HG03039 (cell line): Measurements from ENCODE around the gene UPK3B.
"Not testable (repeated sequence)": the region's sequence is repeated elsewhere in the genome, so short reads cannot be mapped to it uniquely, and the experiment has no call there.

Experiments used
- ATAC-seq: cut with Tn5 transposase; IDR thresholded peaks from one replicate; pipeline ENCODE4 v1.9.1; 2021; ENCODE audit warnings: mild to moderate bottlenecking, moderate library complexity; ENCODE audit not compliant: unreplicated experiment

The UPK3B gene

DNA sequence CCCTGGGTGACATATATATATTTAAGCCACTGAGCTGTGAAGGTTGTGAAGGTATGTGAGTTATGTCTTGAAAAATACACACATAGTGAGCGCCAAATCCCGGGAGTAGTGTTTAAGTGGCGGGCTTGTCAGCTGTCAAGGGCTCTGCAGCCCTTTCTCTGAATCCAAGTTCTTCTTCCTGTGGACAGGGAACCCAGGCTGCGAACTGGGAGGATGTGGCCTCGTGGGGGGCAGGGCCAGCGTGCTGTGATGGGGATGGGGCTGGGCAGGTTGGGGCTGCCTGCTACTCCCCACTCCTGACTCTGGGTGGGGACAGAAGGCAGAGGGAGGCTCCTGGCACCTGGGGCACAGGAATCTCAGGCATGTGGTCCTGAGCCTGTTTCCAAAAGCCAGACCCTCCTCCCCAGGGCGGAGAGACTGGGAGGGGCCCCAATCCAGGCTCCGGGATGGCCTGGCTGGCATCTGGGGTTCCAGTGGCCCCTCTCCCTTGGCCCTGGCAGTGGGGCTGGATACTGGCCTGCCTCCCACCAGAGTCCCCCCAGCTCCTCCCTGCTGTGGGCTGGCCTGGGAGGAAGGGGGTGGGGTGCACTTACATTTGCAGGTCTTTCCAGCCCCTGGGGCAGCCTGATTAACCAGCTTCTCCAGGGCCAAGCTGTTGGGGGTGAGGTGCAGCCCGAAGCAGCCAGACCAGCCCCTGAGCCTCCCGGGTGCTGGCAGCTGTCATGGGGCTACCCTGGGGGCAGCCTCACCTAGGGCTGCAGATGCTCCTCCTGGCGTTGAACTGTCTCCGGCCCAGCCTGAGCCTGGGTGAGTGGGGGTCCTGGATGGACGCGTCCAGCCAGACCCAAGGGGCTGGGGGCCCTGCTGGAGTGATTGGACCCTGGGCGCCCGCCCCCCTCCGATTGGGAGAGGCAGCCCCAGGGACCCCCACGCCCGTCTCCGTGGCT is at the start of gene UPK3B:
UPK3B (plus strand) TSS at position 622 of the 947 bp plus-strand sequence; CDS start at position 723, 101 bp downstream.
- no peak for ATAC-seq

DNA sequence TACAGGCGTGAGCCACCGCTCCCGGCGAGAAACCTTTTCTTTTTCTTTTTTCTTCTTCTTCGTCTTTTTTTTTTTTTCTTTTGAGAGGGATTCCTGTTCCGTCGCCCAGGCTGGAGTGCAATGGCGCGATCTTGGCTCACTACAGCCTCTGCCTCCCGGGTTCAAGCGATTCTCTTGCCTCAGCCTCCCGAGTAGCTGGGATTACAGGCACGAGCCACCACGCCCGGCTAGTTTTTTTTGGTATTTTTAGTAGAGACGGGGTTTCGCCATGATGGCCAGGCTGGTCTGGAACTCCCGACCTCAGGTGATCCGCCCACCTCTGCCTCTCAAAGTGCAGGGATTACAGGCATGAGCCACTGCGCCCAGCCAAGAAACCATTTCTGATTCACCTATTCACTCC is 49.6 kb upstream of the UPK3B start:
- not testable (repeated sequence) for ATAC-seq

DNA sequence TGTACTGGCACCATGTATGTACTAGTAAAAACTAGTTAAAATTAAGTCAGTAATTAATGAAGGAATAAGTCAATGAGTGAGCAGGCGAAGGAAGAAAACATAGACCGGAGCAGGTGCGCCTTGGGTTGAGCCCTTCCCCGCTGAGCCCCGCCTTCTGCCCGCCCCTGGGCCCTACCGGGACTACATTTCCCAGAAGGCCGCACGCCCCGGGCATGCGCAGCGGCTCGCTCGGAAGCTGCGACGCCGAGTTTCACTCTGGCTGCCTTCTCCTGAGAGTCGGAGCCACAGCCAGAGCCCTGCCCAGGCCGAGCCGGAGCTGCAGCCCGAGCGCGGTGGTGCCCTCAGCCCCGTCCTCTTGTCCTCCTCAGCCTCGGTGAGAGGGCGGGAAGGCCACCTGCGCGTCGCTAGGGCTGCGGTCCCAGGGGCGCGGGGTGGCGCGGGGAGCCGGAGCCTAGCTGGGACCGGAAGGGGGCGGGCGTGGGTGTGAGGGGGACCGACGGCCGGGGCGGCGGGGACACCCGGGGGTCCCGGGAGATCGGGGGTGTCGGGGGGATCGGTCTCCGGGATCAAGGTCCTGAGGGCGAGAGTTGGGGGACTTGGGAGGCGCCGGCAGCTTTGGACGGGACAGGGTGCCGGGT is 48.8 kb upstream of the UPK3B start, which contains the start of gene DTX2:
DTX2 (plus strand) TSS at position 246 of the 638 bp plus-strand sequence. CDS start 18,801 bp downstream, outside the sequence.
- ATAC-seq: peak; percentile 96

DNA sequence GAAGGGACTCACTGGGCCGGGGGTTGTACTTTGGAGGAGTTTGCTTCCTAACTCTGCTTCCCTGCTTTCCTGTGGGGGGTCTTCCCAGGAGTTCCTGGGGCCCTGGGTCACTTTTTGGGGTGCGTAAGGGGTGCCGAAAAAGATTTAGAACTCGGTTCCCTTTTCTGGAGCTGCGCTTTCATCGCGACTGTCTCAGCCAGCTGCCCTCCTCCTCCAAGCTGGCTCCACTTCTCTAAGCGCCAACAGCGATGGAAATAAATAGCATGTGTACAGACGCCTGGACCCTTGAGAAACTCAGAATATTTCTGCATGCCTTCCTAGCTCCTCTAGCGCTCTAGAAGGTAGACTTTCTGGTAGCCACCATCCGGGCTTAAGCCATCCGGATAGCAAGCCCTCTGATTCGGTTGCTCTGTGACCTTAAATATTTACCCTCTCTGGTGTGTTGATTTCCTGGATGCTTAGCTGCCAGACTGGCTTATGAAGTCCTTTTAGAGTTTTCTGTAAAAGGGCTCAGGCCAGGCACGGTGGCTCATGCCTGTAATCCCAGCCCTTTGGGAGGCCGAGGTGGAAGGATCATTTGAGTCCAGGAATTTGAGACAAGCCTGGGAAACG is 48.0 kb upstream of the UPK3B start:
- ATAC-seq: not testable (repeated sequence)

DNA sequence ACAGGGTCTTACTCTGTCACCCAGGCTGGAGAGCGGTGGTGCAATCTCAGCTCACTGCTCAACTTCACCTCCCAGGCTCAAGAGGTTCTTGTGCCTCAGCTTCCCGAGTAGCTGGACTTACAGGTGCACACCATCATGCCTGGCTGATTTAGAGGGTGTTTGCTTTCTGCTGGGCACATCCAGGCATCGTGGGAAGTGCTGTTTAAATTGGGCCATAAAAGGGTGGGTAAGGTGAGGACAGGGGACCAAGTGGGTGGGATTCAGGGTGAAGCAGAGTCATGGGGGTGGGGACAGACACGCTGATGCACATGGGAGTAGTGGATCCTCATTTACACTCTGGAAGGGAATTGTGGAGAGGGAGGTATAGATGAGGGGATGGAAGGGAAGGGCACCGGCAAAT is 45.4 kb upstream of the UPK3B start:
- ATAC-seq: not testable (repeated sequence)

DNA sequence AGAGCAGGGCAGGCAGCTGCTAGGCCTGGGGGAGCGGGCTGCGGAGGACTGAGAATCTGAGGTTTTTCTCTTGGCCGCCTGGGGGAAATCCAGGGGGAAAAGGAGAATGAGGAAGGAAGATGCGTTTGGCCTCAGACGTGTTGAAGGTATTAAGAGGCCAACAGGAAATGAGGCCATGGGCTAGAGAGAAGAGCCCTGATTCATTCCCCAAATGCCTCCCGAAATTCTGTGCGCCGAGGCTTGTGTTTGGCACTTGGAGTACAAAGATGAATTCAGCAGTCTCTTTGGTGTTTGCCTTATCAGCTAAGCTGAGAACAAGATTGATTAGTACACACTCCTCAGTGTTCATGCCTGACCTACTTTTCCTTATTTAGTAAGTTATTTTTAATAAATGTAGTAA is 44.4 kb upstream of the UPK3B start:
- not testable (repeated sequence) for ATAC-seq

DNA sequence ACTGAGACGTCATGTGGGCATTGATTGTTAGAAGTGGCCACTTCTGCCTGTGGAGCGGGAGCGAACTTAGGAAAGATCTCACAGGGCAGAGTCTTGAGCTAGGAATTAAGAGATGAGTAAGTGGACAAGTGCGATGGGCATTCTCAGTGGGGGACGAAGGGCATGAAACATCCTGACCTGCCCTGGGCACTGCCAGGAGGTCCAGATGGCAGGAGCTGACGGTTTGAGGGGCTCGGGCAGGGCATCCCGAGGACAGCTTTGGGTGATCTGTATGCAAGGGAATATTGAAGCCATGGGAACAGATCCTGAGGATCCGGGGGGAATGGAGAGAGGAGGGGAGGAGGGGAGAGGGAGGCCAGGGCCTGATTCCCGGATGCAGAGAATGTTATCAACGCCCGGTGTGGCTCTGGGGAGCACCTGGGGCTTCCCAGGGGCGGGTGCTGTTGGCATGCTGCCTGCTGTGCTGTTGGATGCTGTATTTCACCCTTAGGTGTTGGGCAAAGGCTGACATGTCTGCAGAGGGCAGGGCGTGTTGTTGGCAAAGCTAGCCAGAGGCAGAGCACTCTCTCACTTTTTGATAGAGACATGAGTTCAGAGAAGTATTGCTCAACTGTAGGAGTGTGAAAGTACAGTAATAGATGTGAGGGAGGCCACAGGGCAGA is 42.5 kb upstream of the UPK3B start:
- not testable (repeated sequence) for ATAC-seq

DNA sequence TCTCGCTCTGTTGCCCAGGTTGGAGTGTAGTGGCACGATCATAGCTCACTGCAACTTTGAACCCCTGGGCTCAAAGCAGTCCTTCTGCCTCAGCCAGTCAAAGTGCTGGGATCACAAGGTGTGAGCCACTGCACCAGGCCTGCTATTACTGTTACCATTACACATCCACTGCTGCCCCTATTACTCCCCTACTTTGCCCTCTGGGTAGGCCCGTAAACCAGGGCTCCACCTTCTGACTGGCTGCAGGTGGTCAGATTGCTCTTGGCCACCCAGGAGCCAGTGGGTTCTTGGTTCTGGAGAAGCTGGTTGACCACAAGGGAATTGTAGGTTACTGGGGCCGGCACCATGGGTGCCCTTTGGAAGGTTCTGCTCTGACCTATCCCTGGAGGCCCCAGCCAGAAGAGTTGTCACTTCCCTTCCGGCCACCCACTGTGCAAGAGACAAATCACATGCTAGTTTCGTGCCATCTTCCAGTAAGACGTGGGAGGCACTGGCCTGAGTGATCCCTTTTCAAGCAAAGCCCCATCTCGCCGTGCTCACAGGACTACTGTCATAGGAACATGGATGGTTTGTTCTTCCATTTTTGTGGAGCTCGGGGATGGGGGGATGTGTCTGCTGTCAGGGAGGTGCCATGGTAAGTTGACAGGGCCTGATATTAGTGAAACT is 38.7 kb upstream of the UPK3B start:
- not testable (repeated sequence) for ATAC-seq

DNA sequence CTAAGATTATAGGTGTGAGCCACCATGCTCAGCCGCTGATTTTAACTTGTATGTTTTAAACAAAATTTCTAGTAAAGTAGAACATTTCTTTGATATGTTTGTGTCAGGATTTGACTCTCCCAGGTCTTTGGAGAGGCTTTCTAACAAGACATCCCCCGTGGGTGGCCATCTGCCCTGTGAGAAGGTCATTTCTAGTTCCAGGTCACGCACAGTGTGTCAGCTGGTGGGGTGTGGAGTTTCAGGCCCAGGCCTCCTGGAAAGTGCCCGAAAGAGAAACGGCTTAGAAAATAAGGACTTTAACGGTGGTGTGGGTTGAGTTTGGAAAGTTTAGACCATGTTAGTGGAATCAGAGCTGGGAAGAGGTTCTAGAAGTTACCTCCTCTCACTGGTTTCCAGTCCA is 37.3 kb upstream of the UPK3B start:
- not testable (repeated sequence) for ATAC-seq

DNA sequence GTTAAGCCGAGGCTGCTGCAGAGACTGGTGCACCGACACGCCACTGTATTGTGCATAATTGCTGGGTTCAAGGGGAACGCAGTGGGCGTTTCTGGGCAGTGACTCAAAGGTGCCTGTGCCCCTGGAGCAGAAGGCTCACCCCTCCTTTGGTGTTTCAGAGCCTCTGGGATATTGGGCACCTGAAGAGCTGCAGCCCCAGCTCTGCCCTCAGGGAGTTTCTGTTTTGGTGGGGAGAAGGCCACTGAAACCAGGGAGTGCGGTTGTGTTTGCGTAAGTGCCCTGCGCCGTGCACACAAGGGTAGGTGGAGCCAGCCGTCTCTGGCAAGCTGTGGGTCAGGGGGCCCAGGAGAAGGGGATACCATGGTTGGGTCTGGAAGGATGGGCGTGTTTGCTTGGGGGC is 34.1 kb upstream of the UPK3B start:
- not testable (repeated sequence) for ATAC-seq

DNA sequence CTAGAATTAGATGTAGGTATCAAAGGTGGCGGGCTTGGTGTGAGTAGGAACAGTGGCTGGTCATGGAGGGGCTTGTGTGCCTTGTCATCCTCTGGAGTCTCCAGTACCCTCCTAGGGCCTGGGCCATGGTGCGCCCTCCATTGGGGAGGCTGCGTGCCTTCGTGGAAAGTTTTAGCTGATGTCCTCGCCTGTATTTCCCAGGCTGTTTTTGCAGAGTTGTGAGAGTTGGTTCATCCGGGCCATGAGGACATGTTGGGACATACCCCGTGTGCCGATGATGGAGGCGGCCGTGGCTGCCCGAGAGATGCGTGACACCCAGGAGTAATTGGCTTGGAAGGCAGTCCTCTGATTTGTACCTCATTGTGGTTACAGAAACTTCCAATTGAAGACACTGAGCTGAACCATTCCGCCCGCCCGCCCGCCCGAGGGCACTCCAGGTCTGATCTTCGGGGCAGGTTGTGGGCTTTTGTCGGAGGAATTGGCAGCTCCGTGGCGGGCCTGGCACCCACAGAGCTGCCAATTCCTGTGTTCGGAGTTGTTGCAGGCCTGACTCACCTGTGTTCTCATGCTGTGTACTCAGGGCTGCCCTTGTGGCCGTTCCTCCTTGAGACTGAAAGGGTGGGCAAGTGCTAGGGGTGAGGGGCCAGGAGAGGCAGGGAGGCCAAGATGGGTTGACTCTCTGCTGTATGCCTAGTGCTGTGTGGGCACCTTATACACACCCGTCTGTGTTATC is 33.4 kb upstream of the UPK3B start:
- ATAC-seq: not testable (repeated sequence)

DNA sequence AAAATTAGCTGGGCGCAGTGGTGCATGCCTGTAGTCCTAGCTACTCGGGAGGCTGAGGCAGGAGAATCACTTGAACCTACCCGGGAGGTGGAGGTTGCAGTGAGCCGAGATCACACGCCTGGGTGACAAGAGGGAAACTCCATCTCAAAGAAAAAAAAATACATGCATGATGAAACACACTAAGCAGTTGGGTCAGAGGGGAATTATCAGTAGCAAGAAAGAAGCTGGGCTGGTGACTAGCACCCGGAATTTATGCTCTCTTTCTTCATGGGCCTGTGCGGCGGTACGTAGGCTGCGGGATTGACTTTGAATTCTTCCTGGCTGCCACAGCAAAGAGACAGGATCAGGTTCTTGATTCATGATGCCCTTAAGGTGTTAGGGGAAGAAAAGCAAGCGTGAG is 30.7 kb upstream of the UPK3B start:
- not testable (repeated sequence) for ATAC-seq

DNA sequence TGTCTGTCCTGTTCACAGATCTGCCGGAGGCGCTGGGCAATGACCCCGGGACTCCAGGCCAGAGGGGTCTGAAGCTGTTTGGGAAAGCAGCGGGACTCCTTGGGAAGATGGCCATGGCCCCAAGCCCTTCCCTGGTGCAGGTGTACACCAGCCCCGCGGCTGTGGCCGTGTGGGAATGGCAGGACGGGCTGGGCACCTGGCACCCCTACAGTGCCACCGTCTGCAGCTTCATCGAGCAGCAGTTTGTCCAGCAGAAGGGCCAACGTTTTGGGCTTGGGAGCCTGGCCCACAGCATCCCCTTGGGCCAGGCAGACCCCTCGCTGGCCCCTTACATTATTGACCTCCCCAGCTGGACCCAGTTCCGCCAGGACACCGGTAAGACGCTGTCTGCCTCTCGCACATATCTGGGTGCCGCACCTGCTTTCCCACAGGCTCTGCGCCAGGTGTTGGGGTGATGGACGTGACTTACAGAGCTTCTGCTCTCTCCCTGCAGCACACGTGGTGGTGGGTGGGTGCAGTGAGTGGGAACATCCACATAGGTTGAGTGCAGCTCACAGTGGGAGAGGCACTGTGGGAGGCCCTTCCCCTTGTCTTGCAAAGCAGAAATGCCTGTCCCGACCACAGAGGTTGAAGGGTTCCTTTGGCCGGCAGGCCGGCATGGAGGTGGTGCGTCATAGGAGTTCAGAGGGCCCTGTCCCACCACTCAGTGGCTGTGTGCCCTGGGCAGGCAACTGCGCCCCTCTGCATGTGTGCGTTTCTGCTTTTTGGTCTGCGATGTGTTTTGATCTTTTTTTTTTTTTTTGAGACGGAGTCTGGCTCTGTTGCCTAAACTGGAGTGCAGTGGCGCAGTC is 29.7 kb upstream of the UPK3B start:
- ATAC-seq: not testable (repeated sequence)

DNA sequence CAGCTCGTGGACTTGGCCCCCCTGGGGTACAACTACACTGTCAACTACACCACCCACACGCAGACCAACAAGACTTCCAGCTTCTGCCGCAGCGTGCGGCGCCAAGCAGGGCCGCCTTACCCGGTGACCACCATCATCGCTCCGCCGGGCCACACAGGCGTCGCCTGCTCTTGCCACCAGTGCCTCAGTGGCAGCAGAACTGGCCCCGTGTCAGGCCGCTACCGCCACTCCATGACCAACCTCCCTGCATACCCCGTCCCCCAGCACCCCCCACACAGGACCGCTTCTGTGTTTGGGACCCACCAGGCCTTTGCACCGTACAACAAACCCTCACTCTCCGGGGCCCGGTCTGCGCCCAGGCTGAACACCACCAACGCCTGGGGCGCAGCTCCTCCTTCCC is 27.7 kb upstream of the UPK3B start:
- not testable (repeated sequence) for ATAC-seq

DNA sequence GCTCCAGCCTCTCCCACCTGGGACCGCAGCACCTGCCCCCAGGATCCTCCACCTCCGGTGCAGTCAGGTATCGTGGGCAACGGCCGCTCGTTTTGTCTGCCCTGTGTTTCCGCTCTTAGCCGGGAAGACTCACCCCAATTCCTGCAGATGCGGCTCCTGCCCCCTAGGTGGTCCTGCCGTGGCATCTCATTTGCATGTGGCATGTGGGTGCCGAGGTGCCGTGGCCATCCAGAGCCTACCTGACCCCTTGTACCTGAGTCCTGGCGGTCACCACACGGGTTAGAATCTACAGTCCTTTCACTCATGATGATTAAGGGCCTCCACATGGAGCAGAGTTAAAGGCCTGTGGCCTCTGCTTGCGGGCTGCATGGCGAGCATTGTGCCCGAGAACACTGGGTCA is 27.3 kb upstream of the UPK3B start:
- not testable (repeated sequence) for ATAC-seq

DNA sequence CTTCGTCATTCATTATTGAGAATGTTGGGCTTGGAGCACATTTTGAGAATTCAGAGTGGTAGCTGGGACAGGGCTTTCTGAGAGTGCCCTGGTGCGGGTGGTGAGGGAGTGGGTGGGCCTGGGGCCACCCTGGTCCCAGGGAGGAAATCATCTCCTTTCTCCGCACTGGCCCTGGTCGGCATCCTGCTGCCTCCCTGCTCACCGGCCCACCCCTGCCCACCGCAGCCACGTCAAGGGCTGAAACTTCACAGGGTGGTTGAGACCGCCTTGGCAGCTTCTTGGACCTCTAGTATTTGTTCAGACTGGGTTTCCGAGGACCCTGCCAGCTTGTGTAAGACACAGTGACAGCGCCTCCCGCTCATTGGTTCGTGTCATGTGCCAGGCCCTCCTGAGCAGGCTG is 25.9 kb upstream of the UPK3B start:
- ATAC-seq: not testable (repeated sequence)

DNA sequence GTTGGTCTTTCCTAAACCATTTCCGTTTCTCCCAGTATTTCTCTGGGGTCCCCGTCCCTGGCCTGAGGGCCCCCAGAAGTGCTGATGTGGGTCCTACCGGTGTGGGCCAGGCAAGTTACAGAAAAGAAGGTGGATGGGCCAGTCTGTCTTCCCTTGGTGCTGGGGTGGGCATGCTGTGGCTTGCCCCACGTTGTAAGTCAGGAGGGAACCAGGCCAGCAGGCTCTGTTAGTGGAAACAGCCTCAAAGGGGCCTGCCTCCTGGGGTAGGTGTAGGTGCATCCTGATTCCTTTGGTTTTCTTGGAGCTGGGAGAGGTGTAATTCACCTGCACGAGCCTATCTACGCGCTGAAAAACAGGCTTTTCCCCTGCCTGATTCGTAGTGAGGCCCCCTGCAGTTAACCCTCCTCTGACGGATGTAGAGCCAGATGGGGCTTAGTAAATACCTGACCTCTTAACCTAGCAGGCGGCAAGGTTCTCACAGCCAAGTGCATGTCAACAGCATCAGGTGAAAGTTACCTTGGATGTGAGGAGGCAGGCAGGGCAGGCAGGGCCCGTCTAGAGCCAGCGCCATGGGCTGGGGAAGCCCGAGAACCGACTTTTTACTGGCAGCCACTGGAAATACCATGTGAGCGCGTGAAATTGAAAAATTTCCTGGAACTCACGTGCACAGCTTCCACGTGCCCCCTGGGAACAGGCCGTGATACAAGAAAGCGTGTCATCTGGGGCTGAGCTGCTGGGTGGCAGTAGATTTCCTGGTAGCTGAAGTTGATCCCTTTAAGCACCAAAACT is 24.3 kb upstream of the UPK3B start:
- not testable (repeated sequence) for ATAC-seq

DNA sequence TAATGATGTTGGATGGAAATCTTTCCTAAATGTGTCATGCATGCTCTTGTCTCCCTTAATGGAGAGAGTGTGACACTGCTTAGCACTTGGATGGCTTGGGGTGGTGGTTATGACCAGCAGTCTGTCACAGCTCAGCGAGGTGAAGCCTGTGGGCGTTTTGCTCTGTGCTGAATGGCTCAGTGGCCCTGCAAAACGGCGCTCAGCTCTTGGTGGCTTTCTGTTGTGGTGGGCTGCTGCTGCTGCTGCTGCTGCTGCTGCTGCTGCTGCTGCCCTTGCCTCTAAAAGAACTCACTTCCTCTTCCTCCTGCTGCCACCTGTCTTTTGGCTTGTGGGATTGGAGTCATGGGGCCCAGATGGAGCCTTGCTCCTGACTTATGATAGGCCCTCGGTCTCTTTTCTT is 23.7 kb upstream of the UPK3B start:
- ATAC-seq: peak; percentile 96
